Activated CD4-positive, alpha-beta T cell treated with anti-CD3 and anti-CD28 coated beads for 1 hour (primary cell): ENCODE data around the gene OR6J1.
"Not testable (repeated sequence)": the region's sequence is repeated elsewhere in the genome, so short reads cannot be mapped to it uniquely, and the experiment has no call there.

Experiments used
- DNase-seq: peaks from one replicate; pipeline ENCODE4 v3.0.0-alpha.2; 2020

Gene OR6J1

DNA sequence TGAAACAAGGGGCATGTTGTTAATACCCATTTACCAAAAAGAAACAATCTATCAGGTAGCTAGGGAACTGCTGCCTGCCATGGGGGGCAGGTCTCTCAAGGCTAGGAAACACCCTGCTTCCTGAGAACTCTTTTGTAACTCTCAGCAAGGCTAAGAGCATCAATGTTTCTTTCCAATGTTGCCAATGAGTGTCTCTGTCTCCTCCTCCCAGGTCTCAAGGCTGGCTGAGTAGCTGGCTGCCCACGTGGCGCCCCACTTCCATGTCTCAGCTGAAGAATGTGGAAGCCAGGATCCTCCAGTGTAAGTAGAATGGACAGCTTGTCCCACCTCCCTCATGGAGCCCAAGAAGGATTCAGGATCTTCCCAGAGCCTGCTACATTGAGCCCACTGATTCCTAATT lies 42.7 kb downstream of the OR6J1 start:
- no peak for DNase-seq

DNA sequence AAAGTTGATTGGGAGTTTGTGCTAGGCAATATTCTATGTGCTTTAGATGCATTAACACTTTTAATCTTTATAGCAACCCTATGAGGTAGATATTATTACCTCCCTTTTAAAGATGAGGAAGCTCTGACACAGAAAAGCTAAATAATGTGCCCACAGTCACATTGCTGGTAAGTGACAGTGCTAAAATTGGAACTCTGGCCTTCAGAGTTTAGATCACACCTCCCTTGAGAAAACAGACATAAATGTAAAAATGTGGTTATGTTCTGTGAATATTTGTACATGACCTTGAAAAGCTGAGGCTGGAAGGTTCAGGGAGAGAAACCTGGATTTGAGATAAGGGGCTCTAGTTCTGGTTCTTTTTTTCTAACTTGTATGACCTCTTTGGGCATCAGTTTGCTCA lies 44.1 kb downstream of the OR6J1 start:
- no peak for DNase-seq

DNA sequence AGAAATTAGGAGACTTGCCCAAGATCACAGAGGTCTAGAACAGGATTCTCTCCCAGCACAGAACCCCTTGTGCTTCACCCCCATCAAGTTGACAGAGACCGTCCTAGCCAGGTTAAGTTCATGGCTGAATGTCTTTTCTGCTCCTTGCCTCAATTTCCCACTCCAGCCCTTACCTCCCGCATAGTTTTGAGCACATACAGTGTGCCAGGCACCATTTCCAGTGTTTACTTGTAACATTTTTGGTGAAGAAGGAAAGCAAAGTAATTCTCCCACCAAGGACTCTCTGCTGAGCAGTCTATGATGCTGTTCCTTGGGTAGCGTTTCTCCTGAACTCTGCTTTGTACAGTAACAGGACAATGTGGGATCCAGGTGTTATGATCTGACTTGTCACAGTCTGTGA lies 44.8 kb downstream of the OR6J1 start:
- DNase-seq = no peak

DNA sequence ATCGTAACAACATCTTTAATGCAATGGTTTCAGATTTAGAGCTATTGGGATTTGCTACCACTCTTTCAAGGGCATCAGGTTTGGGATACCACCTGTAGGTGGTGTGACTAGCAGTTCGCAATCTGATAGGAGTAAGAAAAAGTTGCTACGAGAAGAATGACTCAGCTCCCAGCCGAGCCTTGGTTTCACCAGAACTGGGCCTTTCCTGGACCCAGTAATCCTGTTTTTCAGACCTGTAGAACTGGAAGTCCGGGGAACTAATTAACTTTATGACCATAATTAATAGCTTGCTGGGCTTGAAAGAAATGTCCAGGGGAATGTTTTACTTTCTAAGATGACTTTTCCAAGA lies 45.3 kb downstream of the OR6J1 start:
- DNase-seq = no peak

DNA sequence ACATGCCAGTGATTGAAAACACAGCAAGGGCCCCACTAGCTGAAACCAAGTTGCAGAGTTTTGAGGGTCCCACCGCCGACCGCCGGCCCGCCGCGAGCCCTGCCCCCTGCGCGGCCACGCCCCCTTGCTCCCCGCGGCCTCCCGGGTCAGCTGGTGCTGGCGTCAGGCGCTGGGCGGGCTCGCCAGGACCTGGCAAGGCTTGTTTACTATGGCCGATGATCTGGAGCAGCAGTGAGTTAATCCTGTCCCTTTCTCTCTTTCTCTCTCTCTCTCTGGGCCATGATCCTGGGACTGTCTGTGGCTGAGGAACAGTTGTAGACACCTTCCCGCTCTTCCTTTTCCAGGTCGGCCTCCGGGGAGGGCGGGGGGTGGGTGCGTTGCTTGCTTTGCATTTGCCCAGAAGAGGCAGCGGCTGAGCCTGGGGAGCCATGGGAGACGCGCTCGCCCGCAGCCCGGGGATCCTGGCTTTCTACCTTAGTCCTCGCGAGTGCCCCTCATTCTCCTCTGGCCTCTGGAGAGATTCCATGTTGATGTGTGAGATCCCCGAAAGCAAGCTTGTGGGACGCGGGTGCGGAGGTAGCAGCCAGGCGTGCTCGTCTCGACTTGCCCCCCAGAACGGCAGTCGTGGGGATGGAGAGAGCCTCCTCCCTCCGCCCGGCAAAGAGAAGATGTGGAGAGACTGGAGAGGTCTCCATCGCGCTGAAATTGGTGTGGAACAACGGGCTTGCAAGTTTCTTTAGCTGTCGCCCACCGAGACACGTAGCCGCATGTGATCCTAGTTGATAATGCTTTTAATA lies 45.9 kb downstream of the OR6J1 start, which contains the start of gene ABHD4:
TSS of gene ABHD4 (plus strand) at position 202 of the 797 bp plus-strand sequence. CDS start at position 209, 7 bp downstream.
- no peak for DNase-seq

DNA sequence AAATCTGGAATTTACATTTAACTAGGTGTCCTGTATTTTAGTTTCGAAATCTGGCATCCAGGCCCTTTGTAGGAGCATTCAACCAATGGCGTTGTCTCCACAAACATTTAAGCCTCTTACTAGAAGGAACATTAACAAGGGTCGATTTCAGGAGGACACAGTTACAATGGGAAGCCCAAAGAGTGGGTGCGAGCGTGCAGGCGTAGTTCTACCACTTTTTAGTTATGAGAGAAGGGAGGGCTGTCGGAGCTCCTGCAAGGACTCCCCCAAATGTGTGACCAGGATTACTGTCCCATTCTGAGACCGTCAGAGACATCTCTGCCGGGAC lies 46.4 kb downstream of the OR6J1 start:
- DNase-seq = no peak

DNA sequence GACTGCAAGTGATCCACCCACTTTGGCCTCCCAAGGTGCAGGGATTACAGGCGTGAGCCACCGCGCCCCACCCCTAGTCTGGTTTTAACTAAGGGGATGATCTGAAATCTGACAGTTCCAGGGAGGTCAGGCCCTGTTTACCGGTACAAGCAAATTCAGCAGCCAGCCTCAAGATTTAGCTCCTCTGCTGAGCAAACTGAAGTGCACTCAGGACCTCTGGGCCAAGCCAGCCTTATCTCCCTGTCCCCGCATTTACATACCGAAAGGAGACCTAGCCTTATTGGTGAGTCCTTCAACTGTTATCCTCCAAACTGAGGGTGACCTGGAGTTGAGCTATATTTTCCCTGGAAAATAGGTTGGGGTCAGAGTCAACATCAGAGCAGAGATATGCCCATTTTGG lies 46.9 kb downstream of the OR6J1 start:
- no peak for DNase-seq

DNA sequence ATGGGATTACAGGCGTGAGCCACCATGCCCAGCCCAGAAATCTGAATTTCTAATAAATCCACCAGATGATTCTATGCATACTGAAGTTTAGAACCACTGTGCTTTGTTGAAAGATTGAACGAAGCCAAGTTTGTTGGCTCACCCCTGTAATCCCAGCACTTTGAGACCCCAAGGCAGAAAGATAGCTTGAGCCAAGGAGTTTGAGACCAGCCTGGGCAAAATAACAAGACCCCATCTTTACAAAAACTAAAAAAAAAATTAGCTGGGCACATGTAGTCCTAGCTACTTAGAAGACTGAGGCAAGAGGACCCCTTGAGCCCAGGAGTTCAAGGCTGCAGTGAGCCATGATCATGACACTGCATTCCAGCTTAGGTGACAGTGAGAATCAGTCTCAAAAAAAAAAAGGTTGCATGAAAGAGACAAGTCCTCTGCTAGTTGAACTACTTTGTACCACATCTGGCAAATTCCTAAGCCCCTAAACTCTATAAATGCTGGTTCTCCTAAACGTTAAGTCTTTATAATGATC lies 47.7 kb downstream of the OR6J1 start:
- no peak for DNase-seq

DNA sequence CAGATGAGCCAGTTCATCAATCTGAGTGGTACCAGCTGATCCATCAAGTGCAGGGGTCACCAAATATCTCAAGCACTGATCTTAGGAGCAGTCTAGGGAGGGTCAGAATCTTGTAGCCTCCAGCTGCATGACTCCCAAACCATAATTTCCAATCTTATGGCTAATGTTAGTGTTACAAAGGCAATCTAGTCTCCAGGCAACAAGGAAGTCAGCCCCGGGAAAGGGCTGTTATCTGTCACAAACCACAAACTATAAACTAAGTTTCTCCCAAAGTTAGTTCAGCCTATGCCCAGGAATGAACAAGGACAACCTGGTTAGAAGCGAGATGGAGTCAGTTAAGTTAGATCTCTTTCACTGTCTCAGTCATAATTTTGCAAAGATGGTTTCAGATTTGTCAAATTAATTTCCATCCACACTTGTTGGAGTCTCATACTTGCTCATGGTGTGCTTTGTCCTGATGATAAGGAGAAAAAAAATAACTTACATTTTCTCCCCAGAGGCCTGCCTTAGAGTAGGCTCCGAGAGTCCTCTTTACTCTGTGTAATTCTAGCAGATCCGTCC lies 49.9 kb downstream of the OR6J1 start:
- no peak for DNase-seq

DNA sequence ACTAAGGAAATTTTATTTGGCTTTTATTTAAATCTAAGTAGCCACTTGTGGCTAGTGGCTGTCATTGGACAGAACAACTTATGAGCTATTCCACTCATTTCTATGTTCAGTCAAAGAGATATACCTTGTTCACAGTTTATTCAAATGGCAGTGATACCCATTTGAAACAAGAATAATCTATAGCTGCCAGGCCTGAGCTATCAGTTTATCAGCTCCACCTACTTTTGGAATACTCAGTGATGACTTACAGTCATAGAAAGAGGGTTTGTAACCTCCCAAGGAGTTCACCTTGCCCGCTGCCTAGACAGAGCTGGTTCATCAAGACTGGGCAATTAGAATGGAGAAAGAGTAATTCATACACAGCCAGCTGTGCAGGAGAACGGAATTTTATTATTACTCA lies 50.6 kb downstream of the OR6J1 start:
- no peak for DNase-seq

DNA sequence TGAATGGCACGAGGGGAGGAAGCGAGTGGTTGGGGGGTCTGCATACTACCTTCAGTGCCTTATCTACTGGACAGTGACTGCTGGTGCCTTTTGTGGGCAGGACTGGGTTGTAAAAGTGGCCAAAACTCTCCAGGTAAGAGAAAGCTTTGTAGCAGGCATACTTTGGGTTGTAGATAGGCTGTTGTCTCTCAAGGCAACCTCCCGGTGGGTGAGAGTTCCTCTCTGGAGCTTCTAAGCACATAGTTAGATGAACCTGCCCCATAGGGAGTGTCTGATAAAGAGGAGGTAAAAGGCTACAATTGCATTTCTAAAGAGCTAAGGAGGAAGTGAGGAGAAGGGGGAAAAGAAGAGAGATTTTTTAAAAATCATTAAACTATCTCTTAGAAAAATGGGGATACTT lies 51.0 kb downstream of the OR6J1 start:
- no peak for DNase-seq

DNA sequence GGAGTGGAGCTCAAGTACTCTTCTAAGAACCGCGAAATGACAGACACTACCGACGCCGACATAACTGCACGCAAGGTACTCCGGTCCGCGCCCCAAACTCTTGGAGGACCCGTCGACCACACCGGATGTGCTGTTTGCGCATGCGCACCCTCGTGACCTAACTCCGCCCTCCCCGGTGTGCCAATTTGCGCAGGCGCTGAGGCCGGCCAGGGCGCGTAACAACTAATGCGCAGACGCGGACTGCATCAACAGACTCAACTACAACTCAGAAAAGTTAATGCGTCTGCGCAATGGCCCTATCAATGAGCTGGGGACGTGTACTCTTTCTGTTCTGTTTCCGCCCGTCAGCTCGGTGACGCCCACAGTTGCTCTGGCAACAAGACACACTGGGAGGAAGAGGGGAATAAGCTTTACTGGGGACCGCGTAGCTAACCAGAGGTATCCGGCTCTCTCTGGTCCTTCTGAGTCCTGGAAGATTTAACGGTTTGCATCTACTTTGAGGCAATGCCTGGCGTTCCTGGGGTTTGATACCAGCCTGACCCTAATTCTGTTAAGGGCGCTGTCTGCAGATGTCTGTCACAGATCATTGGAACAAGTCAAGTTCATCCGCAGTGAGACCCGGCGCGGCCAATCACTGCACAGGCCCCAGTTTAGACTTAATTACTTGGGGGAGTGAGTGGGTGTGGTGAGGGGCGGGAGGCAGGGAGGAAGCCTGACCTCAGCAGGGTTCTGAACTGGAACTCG lies 54.9 kb downstream of the OR6J1 start, which contains the start of gene DAD1:
TSS of gene DAD1 (minus strand) at position 129 of the 744 bp plus-strand sequence. CDS start at position 62, 67 bp downstream.
- peak; percentile 100 for DNase-seq

DNA sequence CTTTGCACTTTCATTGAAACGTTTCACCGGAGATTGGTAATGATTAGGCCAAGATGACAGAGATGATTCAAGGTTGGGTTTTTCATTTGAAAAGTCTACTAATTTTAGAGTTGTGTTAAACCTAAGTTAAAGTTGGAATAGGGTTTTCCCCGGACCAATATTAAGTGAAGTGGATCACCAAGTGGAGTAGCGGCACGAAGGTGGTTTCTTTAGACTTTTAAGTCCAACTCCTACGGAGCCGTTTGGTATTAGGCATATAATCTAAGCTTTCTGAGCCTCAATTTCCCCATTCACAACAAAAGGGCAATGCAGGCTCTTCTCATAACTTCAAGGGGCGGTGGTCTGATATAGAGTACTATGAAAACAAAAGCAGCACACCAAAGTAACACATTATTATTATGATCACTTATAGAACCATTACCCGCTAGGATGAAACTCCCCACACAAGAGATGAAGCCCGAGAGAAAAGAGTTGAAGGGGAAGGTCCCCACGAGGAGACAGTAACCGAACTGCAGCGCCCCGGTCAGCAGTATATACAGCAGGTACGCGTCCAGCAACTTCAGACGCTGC lies 55.5 kb downstream of the OR6J1 start:
- DNase-seq = no peak

DNA sequence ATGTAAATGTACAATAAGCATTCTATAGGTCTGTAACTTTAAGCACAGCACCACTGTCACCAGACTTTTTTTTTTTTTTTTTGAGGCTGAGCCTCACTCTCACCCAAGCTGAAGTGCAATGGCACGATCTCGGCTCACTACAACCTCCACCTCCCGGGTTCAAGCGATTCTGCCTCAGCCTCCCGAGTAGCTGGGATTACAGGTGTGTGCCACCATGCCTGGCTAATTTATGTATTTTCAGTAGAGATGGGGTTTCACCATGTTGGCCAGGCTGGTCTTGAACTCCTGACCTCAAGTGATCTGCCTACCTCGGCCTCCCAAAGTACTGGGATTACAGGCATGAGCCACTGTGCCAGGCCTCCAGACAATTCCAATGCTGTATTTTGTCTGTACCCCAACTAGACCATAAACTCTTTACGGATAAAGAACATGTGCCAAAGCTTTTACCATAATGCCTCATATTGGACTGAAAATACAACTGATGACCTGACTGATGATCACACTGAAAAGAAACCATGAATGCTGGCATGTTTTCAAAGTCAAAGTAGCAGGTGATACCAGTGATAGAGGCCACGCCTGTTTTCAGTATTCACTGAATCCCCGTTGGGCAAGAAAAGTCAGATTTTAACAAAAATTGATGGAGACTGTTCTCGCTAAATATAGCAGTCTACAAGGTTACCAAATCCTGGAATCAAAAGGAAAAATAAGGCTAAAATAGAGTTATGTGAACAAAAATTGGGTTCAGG lies 56.3 kb downstream of the OR6J1 start:
- DNase-seq = not testable (repeated sequence)

DNA sequence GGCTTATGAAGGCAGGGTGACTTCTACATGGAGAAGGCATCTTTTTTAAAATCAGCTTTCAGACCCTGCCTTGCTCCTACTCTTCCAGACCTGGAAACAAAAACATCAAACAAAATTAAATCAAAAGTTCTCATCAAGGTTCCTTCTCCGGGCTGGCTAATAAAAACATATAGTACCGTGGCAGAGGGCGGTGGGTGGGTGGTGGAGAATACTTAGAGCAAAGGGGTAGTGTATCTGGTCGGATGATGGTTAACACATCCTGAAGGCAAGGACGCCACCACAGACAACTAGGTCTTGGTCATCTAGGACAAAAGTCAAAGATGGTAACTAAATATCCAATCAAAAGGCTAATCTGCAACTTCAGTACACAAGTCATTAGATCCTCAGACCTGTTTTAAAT lies 56.9 kb downstream of the OR6J1 start:
- no peak for DNase-seq

DNA sequence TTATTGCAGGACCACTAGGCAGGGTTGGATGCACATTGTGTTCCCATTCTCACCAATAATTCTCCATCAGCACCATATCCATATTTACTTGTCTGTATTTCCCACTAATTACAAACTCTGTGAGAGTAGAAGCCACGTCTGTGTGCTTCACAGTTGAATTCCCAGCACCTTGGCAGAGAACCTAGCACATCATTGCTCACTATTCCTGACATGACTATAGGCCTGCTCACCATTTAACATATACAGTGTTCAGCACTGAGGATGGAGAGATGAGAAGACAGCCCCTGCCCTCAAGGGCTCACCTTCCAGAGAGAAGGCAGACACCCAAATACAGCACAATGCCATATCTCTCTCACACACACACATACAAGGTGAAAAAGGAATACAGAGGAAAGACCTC lies 60.2 kb downstream of the OR6J1 start:
- DNase-seq = no peak
